ENCODE results near the gene ZNF414. TPM values are rescaled to one million over a fixed set of nuclear protein-coding genes. Genes with fewer than 3 reads are reported as not detected.

Gene ZNF414
- total RNA-seq, 2 experiments from 2014 or later, result 36.3 to 38.0 TPM

DNA sequence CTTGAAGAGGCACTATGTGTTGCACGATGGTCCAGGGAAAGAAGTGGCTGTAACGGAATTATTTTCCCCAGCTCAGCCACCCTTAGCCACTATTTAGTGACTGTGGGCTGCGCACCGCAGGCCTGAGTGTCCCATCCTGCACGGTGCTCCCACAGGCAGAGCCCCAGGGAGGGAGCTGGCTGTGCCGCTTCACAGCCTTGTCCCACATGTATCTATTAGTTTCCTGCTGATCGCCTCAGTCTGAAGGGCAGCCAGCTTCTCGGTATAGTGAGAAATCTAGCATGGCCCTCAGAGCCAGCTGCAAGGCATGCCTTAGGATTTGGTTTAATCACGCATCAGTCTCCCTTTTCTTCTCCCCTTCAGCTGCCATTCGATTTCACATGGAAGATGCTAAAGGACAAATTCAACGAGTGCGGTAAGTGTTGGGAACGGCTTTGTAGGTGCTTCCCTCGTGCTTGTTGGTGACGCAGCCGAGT, 27.3 kb downstream of the ZNF414 start:
- POLR2A ChIA-PET, result interaction anchor here (0.9 to 2.9 kb wide), 15 partner anchors 13 to 106 kb away, joined by 3 to 26 read pairs (median 8); partner anchors contain the start of genes HNRNPM, MARCHF2 and ZNF414
- peak overlapping the region; percentile 59 for H3K4me3 Mint-ChIP-seq
- Histone ChIP-seq H3K27me3 (ENCODE audit: control insufficient read depth in 1 of 2, insufficient read depth in 2 of 2, low read length in 2 of 2) (no peaks in the 10 kb centered on the region), H3K4me1 (ENCODE audit: insufficient read depth, low read length) (peaks cover 38% of the 10 kb centered on the region), H3K4me3 (ENCODE audit: low read length) (no peak overlapping the region), H3K9me3 (ENCODE audit: control insufficient read depth in 1 of 2, insufficient read depth in 1 of 2, low read length in 2 of 2) (no peaks in the 10 kb centered on the region), H3K27ac (ENCODE audit: low read depth in 1 of 2, low read length in 2 of 2) (peak overlapping the region; percentile 38 to 64), H3K36me3 (ENCODE audit: insufficient read depth, low read length) (peaks cover 77% of the 10 kb centered on the region)
- intact Hi-C loops (cut with DNase I, micrococcal nuclease), result loop anchor here (1.0 to 5.0 kb wide), 2 partner anchors 34 to 94 kb away; no protein-coding TSS in a partner anchor
- peaks cover 79% of the 10 kb centered on the region for H3K36me3 Mint-ChIP-seq (ENCODE audit: low read depth)
- peak overlapping the region; percentile 85 for H3K27ac Mint-ChIP-seq
- CTCF ChIA-PET, result interaction anchor here (0.6 to 1.8 kb wide), 9 partner anchors 8 to 1051 kb away, joined by 3 to 22 read pairs (median 4); partner anchors contain the start of genes HNRNPM and MARCHF2
- H3K4me1 Mint-ChIP-seq (ENCODE audit: low read depth), result peaks cover 49% of the 10 kb centered on the region
- H3K9me3 Mint-ChIP-seq, result no peaks in the 10 kb centered on the region
- DNase-seq (no peak), ATAC-seq (ENCODE audit: poor library complexity) (no peak)
- no peaks in the 10 kb centered on the region for H3K27me3 Mint-ChIP-seq
- TF ChIP-seq, protein P1, sequence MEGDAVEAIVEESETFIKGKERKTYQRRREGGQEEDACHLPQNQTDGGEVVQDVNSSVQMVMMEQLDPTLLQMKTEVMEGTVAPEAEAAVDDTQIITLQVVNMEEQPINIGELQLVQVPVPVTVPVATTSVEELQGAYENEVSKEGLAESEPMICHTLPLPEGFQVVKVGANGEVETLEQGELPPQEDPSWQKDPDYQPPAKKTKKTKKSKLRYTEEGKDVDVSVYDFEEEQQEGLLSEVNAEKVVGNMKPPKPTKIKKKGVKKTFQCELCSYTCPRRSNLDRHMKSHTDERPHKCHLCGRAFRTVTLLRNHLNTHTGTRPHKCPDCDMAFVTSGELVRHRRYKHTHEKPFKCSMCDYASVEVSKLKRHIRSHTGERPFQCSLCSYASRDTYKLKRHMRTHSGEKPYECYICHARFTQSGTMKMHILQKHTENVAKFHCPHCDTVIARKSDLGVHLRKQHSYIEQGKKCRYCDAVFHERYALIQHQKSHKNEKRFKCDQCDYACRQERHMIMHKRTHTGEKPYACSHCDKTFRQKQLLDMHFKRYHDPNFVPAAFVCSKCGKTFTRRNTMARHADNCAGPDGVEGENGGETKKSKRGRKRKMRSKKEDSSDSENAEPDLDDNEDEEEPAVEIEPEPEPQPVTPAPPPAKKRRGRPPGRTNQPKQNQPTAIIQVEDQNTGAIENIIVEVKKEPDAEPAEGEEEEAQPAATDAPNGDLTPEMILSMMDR (IDR thresholded peaks at IDR 0.05), result no peak

DNA sequence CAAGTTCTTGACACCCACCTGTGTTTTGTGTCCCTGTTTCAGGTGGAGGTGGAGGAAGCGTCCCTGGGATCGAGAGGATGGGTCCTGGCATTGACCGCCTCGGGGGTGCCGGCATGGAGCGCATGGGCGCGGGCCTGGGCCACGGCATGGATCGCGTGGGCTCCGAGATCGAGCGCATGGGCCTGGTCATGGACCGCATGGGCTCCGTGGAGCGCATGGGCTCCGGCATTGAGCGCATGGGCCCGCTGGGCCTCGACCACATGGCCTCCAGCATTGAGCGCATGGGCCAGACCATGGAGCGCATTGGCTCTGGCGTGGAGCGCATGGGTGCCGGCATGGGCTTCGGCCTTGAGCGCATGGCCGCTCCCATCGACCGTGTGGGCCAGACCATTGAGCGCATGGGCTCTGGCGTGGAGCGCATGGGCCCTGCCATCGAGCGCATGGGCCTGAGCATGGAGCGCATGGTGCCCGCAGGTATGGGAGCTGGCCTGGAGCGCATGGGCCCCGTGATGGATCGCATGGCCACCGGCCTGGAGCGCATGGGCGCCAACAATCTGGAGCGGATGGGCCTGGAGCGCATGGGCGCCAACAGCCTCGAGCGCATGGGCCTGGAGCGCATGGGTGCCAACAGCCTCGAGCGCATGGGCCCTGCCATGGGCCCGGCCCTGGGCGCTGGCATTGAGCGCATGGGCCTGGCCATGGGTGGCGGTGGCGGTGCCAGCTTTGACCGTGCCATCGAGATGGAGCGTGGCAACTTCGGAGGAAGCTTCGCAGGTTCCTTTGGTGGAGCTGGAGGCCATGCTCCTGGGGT, 28.2 kb downstream of the ZNF414 start:
- ATAC-seq (ENCODE audit: poor library complexity), result no peak
- Mint-ChIP-seq H3K27ac (peak overlapping the region; percentile 85), H3K4me3 (no peak overlapping the region), H3K27me3 (no peaks in the 10 kb centered on the region), H3K9me3 (no peaks in the 10 kb centered on the region), H3K4me1 (ENCODE audit: low read depth) (peaks cover 58% of the 10 kb centered on the region), H3K36me3 (ENCODE audit: low read depth) (peaks cover 86% of the 10 kb centered on the region)
- DNase-seq, result no peak
- Histone ChIP-seq H3K9me3 (ENCODE audit: control insufficient read depth in 1 of 2, insufficient read depth in 1 of 2, low read length in 2 of 2) (no peaks in the 10 kb centered on the region), H3K4me3 (ENCODE audit: low read length) (no peak overlapping the region), H3K27ac (ENCODE audit: low read depth in 1 of 2, low read length in 2 of 2) (no peak overlapping the region), H3K4me1 (ENCODE audit: insufficient read depth, low read length) (peaks cover 45% of the 10 kb centered on the region), H3K27me3 (ENCODE audit: control insufficient read depth in 1 of 2, insufficient read depth in 2 of 2, low read length in 2 of 2) (no peaks in the 10 kb centered on the region), H3K36me3 (ENCODE audit: insufficient read depth, low read length) (peaks cover 86% of the 10 kb centered on the region)
- TF ChIP-seq, protein P1 (IDR thresholded peaks at IDR 0.05), result no peak
- ChIA-PET POLR2A (interaction anchor here (1.6 to 2.9 kb wide), 6 partner anchors 20 to 90 kb away, joined by 6 to 26 read pairs (median 15); partner anchors contain the start of genes HNRNPM and ZNF414), CTCF (interaction anchor here (1.8 kb wide), 1 partner anchor 72 kb away, joined by 5 read pairs; the partner anchor contains the start of gene MARCHF2)
- intact Hi-C loops (cut with DNase I, micrococcal nuclease), result loop anchor here in 1 of 2 experiments (5.0 kb wide), 1 partner anchor 33 kb away; no protein-coding TSS in a partner anchor

DNA sequence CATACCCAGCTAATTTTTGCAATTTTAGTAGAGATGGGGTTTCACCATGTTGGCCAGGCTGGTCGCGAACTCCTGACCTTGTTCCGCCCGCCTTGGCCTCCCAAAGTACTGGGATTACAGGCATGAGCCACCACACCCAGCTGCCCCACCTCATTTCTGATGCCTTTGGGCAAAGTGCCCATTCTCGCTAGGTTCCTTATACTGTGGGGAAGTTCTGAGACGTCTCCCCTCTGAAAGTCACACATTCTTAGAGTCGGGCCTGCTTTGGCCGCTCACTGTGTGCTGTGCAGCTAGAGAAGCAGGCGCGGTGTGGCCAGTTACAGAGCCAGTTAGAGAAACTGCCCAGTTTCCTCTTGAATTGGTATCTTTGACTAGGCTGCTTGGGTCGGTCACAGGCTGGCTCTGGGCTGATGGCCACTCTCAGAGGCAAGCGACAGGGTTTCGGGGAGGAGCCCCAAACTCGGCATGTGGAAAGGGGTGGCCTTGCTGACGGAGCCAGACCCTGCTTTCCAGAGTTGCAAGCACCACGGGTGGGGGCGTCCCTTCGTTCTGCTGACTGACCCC, 29.6 kb downstream of the ZNF414 start:
- ChIA-PET POLR2A (interaction anchor here (0.6 to 1.2 kb wide), 2 partner anchors 30 to 95 kb away, joined by 3 to 4 read pairs; partner anchors contain the start of gene ZNF414), CTCF (no interaction called here)
- Histone ChIP-seq H3K9me3 (ENCODE audit: control insufficient read depth in 1 of 2, insufficient read depth in 1 of 2, low read length in 2 of 2) (no peaks in the 10 kb centered on the region), H3K36me3 (ENCODE audit: insufficient read depth, low read length) (peaks cover 88% of the 10 kb centered on the region), H3K4me1 (ENCODE audit: insufficient read depth, low read length) (peaks cover 57% of the 10 kb centered on the region), H3K4me3 (ENCODE audit: low read length) (no peak overlapping the region), H3K27me3 (ENCODE audit: control insufficient read depth in 1 of 2, insufficient read depth in 2 of 2, low read length in 2 of 2) (no peaks in the 10 kb centered on the region), H3K27ac (ENCODE audit: low read depth in 1 of 2, low read length in 2 of 2) (no peak overlapping the region)
- DNase-seq (peak in 3 of 14 experiments; percentile 21 to 52 (median 49)), ATAC-seq (ENCODE audit: poor library complexity) (no peak)
- no peak overlapping the region for H3K27ac Mint-ChIP-seq
- peaks cover 66% of the 10 kb centered on the region for H3K4me1 Mint-ChIP-seq (ENCODE audit: low read depth)
- H3K4me3 Mint-ChIP-seq, result no peak overlapping the region
- H3K27me3 Mint-ChIP-seq, result no peaks in the 10 kb centered on the region
- TF ChIP-seq, protein P1 (IDR thresholded peaks at IDR 0.05), result no peak
- intact Hi-C loops (cut with DNase I, micrococcal nuclease), result no loop called here
- no peaks in the 10 kb centered on the region for H3K9me3 Mint-ChIP-seq
- H3K36me3 Mint-ChIP-seq (ENCODE audit: low read depth), result peaks cover 84% of the 10 kb centered on the region
